ENCODE results near the gene OR1E2.
"Not testable (repeated sequence)": the region's sequence is repeated elsewhere in the genome, so short reads cannot be mapped to it uniquely, and the experiment has no call there.

Gene OR1E2, protein sequence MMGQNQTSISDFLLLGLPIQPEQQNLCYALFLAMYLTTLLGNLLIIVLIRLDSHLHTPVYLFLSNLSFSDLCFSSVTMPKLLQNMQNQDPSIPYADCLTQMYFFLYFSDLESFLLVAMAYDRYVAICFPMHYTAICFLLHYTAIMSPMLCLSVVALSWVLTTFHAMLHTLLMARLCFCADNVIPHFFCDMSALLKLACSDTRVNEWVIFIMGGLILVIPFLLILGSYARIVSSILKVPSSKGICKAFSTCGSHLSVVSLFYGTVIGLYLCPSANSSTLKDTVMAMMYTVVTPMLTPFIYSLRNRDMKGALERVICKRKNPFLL

DNA sequence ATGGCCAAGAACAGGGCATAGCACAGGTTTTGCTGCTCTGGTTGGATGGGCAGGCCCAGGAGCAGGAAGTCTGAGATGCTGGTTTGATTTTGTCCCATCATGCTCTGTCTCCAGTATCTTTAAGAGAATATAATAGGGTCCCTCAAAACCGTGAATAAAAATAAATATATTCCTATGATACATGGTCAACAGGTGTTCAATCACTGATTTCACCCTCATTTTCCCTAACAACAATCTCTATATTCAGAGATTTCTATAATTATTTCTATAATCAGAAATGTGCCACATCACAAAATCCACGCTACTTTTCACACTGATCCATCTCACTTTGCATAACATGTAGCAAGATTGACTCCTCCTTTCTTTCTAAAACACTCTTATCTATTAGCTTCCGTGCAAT lies at the start of gene OR1E2:
OR1E2 (minus strand) TSS at position 101 of the 400 bp plus-strand sequence; CDS start at position 101, 0 bp downstream.
- Histone ChIP-seq H3K36me3 (ENCODE audit: control insufficient read depth in 2 of 2, insufficient read depth in 2 of 2, low read length in 2 of 2) (no peaks in the 10 kb centered on the region), H3K27me3 (ENCODE audit: control insufficient read depth in 2 of 2, insufficient read depth in 2 of 2, low read length in 2 of 2) (no peaks in the 10 kb centered on the region), H3K27ac (ENCODE audit: low read depth in 2 of 2, low read length in 2 of 2) (no peak within 1 kb of the TSS), H3K9ac (ENCODE audit: low read depth in 1 of 2, low read length in 2 of 2) (no peak within 1 kb of the TSS), H3K4me1 (ENCODE audit: control insufficient read depth in 2 of 2, insufficient read depth in 2 of 2, low read length in 2 of 2) (no peaks in the 10 kb centered on the region), H3K9me3 (ENCODE audit: control insufficient read depth in 2 of 2, low read length in 2 of 2) (no peaks in the 10 kb centered on the region), H3K4me3 (ENCODE audit: low read length in 2 of 2) (no peak within 1 kb of the TSS)

DNA sequence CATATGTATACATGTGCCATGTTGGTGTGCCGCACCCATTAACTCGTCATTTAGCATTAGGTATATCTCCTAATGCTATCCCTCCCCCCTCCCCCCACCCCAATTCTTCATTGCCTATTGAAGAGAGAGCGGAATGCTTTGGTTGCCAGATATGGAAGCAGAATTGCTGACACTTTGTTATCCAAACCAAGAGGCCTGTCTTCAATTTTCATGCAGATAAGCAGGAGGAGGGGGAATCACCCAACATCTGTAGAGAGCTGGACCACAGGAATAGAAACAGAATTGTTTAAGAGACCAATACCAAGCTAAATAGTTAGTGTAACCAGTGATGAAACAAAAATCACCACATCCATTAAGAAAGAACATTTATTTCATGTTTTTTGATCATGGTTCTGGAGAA lies 49.2 kb upstream of the OR1E2 start:
- Histone ChIP-seq H3K36me3 (ENCODE audit: control insufficient read depth in 2 of 2, insufficient read depth in 2 of 2, low read length in 2 of 2) (no peaks in the 10 kb centered on the region), H3K9me3 (ENCODE audit: control insufficient read depth in 2 of 2, low read length in 2 of 2) (no peaks in the 10 kb centered on the region), H3K27ac (ENCODE audit: low read depth in 2 of 2, low read length in 2 of 2) (no peak overlapping the region), H3K9ac (ENCODE audit: low read depth in 1 of 2, low read length in 2 of 2) (no peak overlapping the region), H3K27me3 (ENCODE audit: control insufficient read depth in 2 of 2, insufficient read depth in 2 of 2, low read length in 2 of 2) (peaks cover 0 to 3% of the 10 kb centered on the region in 2 donors), H3K4me3 (ENCODE audit: low read length in 2 of 2) (no peak overlapping the region), H3K4me1 (ENCODE audit: control insufficient read depth in 2 of 2, insufficient read depth in 2 of 2, low read length in 2 of 2) (no peaks in the 10 kb centered on the region)

DNA sequence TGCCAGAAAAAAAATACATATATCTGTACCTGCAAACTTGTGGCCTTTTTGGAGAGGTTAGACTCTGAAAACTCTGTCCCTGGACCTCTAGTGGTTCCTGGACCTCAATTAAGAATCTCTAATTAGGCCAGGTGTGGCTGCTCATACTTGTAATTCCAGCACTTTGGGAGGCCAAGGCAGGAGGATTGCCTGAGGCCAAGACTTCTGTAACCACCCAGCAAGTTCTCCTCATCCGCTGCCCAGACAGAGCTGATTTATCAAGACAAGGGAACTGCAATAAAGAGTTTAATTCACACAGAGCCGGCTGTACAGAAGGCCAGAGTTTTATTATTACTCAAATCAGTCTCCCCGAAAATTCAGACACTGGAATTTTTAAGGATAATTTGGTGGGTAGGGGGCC lies 46.3 kb upstream of the OR1E2 start:
- H3K36me3 ChIP-seq (ENCODE audit: control insufficient read depth in 2 of 2, insufficient read depth in 2 of 2, low read length in 2 of 2), result no peaks in the 10 kb centered on the region
- H3K9me3 ChIP-seq (ENCODE audit: control insufficient read depth in 2 of 2, low read length in 2 of 2), result no peaks in the 10 kb centered on the region
- H3K27me3 ChIP-seq (ENCODE audit: control insufficient read depth in 2 of 2, insufficient read depth in 2 of 2, low read length in 2 of 2), result no peaks in the 10 kb centered on the region
- peaks cover 4 to 5% of the 10 kb centered on the region in 2 donors for H3K4me1 ChIP-seq (ENCODE audit: control insufficient read depth in 2 of 2, insufficient read depth in 2 of 2, low read length in 2 of 2)
- H3K4me3 ChIP-seq (ENCODE audit: low read length in 2 of 2), result no peak overlapping the region
- no peak overlapping the region for H3K27ac ChIP-seq (ENCODE audit: low read depth in 2 of 2, low read length in 2 of 2)
- H3K9ac ChIP-seq (ENCODE audit: low read depth in 1 of 2, low read length in 2 of 2), result no peak overlapping the region

DNA sequence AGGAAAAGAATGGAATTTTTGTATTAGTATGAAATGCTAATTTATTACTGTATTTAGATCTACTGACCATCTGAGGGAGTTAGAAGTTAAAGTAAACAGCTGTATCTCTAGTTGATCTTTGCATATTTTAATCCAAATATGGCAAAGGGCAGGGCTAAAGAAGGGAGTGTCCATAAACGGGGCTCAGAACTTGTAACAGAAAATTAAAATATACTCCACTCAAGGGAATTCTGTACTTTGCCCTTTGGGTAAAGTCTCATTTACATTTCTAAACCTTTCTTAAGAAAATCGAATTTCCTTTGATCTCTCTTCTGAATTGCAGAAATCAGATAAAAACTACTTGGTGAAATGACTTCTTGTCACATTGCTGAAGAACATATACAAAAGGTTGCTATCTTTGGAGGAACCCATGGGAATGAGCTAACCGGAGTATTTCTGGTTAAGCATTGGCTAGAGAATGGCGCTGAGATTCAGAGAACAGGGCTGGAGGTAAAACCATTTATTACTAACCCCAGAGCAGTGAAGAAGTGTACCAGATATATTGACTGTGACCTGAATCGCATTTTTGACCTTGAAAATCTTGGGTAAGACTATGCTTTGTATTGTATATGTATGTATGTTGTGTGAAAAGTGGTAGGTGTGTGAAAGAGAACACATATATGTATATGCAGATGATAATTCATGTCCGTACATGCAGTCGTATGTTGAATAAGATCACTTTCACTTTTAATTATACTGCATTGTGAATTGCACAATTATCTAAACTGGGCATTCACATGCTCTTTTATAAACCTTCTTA lies 42.4 kb upstream of the OR1E2 start, which contains the start of gene ASPA:
ASPA (plus strand) TSS at position 186 of the 799 bp plus-strand sequence; CDS start at position 349, 163 bp downstream.
- H3K27me3 ChIP-seq (ENCODE audit: control insufficient read depth in 2 of 2, insufficient read depth in 2 of 2, low read length in 2 of 2), result no peaks in the 10 kb centered on the region
- H3K9ac ChIP-seq (ENCODE audit: low read depth in 1 of 2, low read length in 2 of 2), result peak within 1 kb of the TSS; percentile 17 to 48
- peaks cover 7 to 8% of the 10 kb centered on the region in 2 donors for H3K4me1 ChIP-seq (ENCODE audit: control insufficient read depth in 2 of 2, insufficient read depth in 2 of 2, low read length in 2 of 2)
- H3K9me3 ChIP-seq (ENCODE audit: control insufficient read depth in 2 of 2, low read length in 2 of 2), result no peaks in the 10 kb centered on the region
- H3K27ac ChIP-seq (ENCODE audit: low read depth in 2 of 2, low read length in 2 of 2), result peak within 1 kb of the TSS; percentile 56 to 65
- H3K4me3 ChIP-seq (ENCODE audit: low read length in 2 of 2), result peak within 1 kb of the TSS; percentile 62 to 67
- no peaks in the 10 kb centered on the region for H3K36me3 ChIP-seq (ENCODE audit: control insufficient read depth in 2 of 2, insufficient read depth in 2 of 2, low read length in 2 of 2)

DNA sequence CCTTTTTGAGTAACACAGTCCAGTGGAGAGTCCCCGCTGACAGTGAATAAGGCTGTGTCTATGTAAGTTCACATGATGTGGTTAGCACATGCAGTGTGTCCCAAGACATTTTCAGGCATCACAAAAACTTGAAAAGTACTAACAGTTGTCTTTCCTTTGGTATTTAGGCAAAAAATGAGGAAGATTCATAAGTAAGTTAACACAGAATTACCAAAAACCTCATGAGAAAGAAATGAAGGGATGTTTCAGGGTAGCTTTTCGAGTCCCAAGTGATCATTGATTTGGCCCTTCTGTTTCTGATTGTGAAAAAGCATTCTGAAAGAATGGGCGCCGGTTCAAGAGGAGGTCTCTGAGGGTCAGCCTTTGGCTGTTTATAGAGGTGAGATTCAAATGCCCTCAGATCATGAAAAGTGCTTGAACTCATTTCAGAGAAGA lies 41.6 kb upstream of the OR1E2 start:
- no peak overlapping the region for H3K4me3 ChIP-seq (ENCODE audit: low read length in 2 of 2)
- no peaks in the 10 kb centered on the region for H3K36me3 ChIP-seq (ENCODE audit: control insufficient read depth in 2 of 2, insufficient read depth in 2 of 2, low read length in 2 of 2)
- no peak overlapping the region for H3K9ac ChIP-seq (ENCODE audit: low read depth in 1 of 2, low read length in 2 of 2)
- H3K27ac ChIP-seq (ENCODE audit: low read depth in 2 of 2, low read length in 2 of 2), result peak overlapping the region in 1 of 2 donors; percentile 56
- H3K9me3 ChIP-seq (ENCODE audit: control insufficient read depth in 2 of 2, low read length in 2 of 2), result no peaks in the 10 kb centered on the region
- peaks cover 7 to 8% of the 10 kb centered on the region in 2 donors for H3K4me1 ChIP-seq (ENCODE audit: control insufficient read depth in 2 of 2, insufficient read depth in 2 of 2, low read length in 2 of 2)
- no peaks in the 10 kb centered on the region for H3K27me3 ChIP-seq (ENCODE audit: control insufficient read depth in 2 of 2, insufficient read depth in 2 of 2, low read length in 2 of 2)

DNA sequence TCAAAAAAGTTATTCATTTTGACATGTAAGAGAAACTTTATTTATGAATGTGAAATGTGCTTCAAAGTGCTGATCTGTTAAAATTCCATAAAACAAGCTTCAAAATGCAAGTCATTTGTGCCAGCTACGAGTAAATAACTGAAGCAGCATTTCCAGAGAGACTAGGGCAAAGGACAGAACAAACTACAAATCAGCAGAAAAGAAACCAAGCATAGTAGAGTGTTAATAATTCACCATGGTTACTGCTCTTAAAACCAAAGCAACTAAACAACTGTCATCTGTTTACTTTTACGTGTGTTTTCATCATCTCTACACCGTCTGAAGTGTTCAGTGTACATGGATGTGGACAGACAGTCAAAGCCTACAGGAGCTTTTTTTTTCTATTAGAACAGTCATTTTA lies 40.6 kb upstream of the OR1E2 start:
- no peak overlapping the region for H3K9ac ChIP-seq (ENCODE audit: low read depth in 1 of 2, low read length in 2 of 2)

DNA sequence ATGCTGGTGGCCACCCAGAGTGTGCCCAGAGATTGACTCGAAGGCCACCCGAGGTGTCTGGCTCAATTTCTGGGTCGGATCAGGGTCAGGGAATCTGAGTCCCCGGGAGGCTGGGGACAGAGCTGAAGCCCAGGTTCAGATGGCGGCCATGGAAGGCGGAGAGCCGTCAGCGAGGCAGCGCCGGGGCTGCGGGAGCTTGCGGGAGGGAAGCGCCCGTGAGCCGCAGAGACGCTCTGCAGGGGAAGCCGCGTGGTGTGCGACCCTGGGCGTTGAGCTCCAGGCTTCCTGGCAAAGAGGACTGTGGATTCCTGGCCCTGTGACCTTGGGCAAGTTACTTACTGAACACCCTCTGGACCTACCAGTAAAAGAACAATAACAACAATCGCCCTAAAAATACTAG lies 38.5 kb upstream of the OR1E2 start:
- H3K9me3 ChIP-seq (ENCODE audit: control insufficient read depth in 2 of 2, low read length in 2 of 2), result no peaks in the 10 kb centered on the region
- H3K36me3 ChIP-seq (ENCODE audit: control insufficient read depth in 2 of 2, insufficient read depth in 2 of 2, low read length in 2 of 2), result no peaks in the 10 kb centered on the region
- no peaks in the 10 kb centered on the region for H3K27me3 ChIP-seq (ENCODE audit: control insufficient read depth in 2 of 2, insufficient read depth in 2 of 2, low read length in 2 of 2)
- H3K4me3 ChIP-seq (ENCODE audit: low read length in 2 of 2), result no peak overlapping the region
- peaks cover 7 to 8% of the 10 kb centered on the region in 2 donors for H3K4me1 ChIP-seq (ENCODE audit: control insufficient read depth in 2 of 2, insufficient read depth in 2 of 2, low read length in 2 of 2)
- no peak overlapping the region for H3K27ac ChIP-seq (ENCODE audit: low read depth in 2 of 2, low read length in 2 of 2)
- no peak overlapping the region for H3K9ac ChIP-seq (ENCODE audit: low read depth in 1 of 2, low read length in 2 of 2)

More for the DNA sequence above, 40.6 kb upstream of the OR1E2 start:
- Histone ChIP-seq H3K9me3 (ENCODE audit: control insufficient read depth in 2 of 2, low read length in 2 of 2) (no peaks in the 10 kb centered on the region), H3K4me3 (ENCODE audit: low read length in 2 of 2) (no peak overlapping the region), H3K36me3 (ENCODE audit: control insufficient read depth in 2 of 2, insufficient read depth in 2 of 2, low read length in 2 of 2) (no peaks in the 10 kb centered on the region), H3K4me1 (ENCODE audit: control insufficient read depth in 2 of 2, insufficient read depth in 2 of 2, low read length in 2 of 2) (peaks cover 7 to 8% of the 10 kb centered on the region in 2 donors), H3K27me3 (ENCODE audit: control insufficient read depth in 2 of 2, insufficient read depth in 2 of 2, low read length in 2 of 2) (no peaks in the 10 kb centered on the region), H3K27ac (ENCODE audit: low read depth in 2 of 2, low read length in 2 of 2) (peak overlapping the region in 1 of 2 donors; percentile 40)

DNA sequence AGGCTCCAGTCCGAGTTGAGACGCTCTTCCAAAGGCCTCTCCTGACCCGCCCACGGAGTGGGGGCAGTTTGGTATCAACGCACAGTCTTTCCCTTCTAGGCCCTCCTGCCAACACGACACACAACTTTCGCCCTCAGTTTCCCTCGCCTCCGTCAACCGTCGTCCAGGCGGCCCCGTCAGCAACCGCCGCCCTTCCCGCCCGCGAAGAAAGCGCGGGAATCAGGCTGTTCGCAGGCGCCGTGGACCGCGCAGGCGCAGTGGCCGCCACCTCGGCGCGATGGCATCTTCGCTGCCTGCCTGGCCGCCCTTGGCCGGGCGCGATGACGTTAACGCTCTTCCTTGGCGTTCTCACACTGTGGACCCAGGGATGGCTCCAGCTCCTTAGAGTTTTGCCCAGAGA lies 38.0 kb upstream of the OR1E2 start, which contains the start of gene SPATA22:
SPATA22 (minus strand) TSS at position 221 of the 400 bp plus-strand sequence. CDS start 2,494 bp downstream, outside the sequence.
- Histone ChIP-seq H3K4me3 (ENCODE audit: low read length in 2 of 2) (no peak within 1 kb of the TSS), H3K36me3 (ENCODE audit: control insufficient read depth in 2 of 2, insufficient read depth in 2 of 2, low read length in 2 of 2) (no peaks in the 10 kb centered on the region), H3K9ac (ENCODE audit: low read depth in 1 of 2, low read length in 2 of 2) (no peak within 1 kb of the TSS), H3K27me3 (ENCODE audit: control insufficient read depth in 2 of 2, insufficient read depth in 2 of 2, low read length in 2 of 2) (no peaks in the 10 kb centered on the region), H3K9me3 (ENCODE audit: control insufficient read depth in 2 of 2, low read length in 2 of 2) (no peaks in the 10 kb centered on the region), H3K4me1 (ENCODE audit: control insufficient read depth in 2 of 2, insufficient read depth in 2 of 2, low read length in 2 of 2) (peaks cover 7 to 8% of the 10 kb centered on the region in 2 donors), H3K27ac (ENCODE audit: low read depth in 2 of 2, low read length in 2 of 2) (no peak within 1 kb of the TSS)

DNA sequence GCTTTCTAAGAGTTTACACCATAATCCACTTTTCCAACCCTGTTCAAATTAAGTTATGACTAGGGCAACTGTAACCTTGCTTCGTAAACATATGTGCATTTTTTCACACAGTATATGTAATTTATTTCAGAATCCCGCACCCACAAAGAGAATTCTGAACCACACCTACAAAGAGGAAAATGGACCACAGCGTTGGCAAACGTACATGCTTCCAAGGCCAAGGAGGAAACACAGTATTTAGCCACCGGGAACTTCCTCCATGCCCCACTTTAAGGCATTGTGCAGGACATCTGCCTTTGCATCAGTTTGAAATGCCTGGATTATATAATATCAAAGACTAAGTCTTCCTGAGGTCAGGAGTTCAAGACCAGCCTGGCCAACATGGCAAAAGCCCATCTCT lies 35.9 kb upstream of the OR1E2 start:
- H3K27ac ChIP-seq (ENCODE audit: low read depth in 2 of 2, low read length in 2 of 2), result no peak overlapping the region
- H3K27me3 ChIP-seq (ENCODE audit: control insufficient read depth in 2 of 2, insufficient read depth in 2 of 2, low read length in 2 of 2), result no peaks in the 10 kb centered on the region
- H3K9ac ChIP-seq (ENCODE audit: low read depth in 1 of 2, low read length in 2 of 2), result no peak overlapping the region
- no peaks in the 10 kb centered on the region for H3K9me3 ChIP-seq (ENCODE audit: control insufficient read depth in 2 of 2, low read length in 2 of 2)
- H3K36me3 ChIP-seq (ENCODE audit: control insufficient read depth in 2 of 2, insufficient read depth in 2 of 2, low read length in 2 of 2), result no peaks in the 10 kb centered on the region
- H3K4me3 ChIP-seq (ENCODE audit: low read length in 2 of 2), result no peak overlapping the region
- peaks cover 0 to under 1% of the 10 kb centered on the region in 2 donors for H3K4me1 ChIP-seq (ENCODE audit: control insufficient read depth in 2 of 2, insufficient read depth in 2 of 2, low read length in 2 of 2)

DNA sequence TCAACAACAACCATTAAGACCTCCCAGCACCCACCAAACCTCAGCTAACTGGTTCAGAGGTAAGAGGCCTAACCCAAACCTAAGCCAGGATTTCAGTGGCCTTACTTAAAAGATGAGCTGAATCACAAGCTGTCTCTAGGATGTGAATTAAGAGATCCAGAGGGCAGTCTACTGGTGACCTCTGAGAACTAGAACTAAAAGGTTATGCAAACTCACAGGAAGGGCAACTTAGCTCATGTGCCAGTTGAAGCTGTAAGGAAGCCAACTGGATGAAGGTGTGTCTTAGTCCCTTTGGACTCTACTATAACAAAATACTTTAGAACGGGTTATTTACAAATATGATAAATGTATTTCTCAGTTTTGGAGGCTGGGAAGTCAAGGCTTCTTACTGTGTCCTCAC lies 32.7 kb upstream of the OR1E2 start:
- H3K27me3 ChIP-seq (ENCODE audit: control insufficient read depth in 2 of 2, insufficient read depth in 2 of 2, low read length in 2 of 2); H3K9ac ChIP-seq (ENCODE audit: low read depth in 1 of 2, low read length in 2 of 2); H3K9me3 ChIP-seq (ENCODE audit: control insufficient read depth in 2 of 2, low read length in 2 of 2); H3K4me3 ChIP-seq (ENCODE audit: low read length in 2 of 2); H3K36me3 ChIP-seq (ENCODE audit: control insufficient read depth in 2 of 2, insufficient read depth in 2 of 2, low read length in 2 of 2); H3K4me1 ChIP-seq (ENCODE audit: control insufficient read depth in 2 of 2, insufficient read depth in 2 of 2, low read length in 2 of 2); H3K27ac ChIP-seq (ENCODE audit: low read depth in 2 of 2, low read length in 2 of 2): not testable (repeated sequence)

Measured in mucosa of rectum (tissue), 2 donors.